GM20431 (cell line): Measurements from ENCODE around the gene ERBB4.

Experiments
- in situ Hi-C: fragments of 300-500 bp; cut with MseI, MboI; formaldehyde crosslinking; loops from one replicate; pipeline ENCODE4 v1.15.0; 2020; ENCODE audit warnings: low sequenced_read_pairs; ENCODE audit not compliant: unreplicated experiment

The ERBB4 gene

DNA sequence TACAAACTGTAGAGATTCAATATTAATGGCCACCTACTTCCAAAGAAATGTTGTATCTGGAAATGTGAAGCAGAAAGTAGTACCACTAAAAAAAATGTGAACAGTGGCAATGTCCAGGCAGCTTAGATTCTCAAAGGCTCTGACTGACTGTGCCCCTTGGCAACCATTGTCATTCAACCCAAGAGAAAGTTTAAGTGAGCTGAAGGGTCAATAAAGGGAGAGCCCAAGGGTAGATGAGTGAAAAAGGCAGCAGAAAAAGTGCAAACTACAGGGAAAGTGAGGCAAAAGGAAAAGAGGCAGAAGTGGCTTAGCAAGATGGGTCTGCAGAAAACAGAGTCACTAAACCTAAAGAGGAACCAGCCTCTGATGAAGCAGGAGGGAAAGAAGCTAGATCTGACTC is 1179.3 kb downstream of the ERBB4 start:
- in situ Hi-C loops = no loop called here

DNA sequence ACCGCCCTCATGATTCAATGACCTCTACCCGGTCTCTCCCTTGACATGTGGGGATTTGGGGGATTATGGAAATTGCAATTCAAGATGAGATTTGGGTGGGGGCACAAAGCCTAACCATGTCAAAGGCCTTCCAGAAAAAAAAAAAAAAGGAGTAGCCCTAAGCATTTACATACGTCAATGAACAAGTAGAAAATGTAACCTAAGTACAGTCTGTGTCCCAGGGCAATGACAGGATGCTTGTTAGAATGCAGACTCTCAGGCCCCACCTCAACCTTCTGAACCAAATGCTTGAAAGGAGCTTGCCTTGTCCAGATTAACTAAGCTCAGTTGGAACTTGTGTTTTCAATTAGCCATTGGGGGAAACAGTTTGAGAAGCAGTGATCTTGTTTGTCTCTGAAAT is 1180.1 kb downstream of the ERBB4 start:
- in situ Hi-C loops = no loop called here

GRCh38 chr2:211354481-211354880 is 1184.1 kb downstream of the ERBB4 start:
- in situ Hi-C loops = no loop called here

- in situ Hi-C loops = no loop called here
Measured at GRCh38 chr2:211351987-211352386, 1186.6 kb downstream of the ERBB4 start.

GRCh38 chr2:211349031-211349430 is 1189.6 kb downstream of the ERBB4 start:
- in situ Hi-C loops = no loop called here

DNA sequence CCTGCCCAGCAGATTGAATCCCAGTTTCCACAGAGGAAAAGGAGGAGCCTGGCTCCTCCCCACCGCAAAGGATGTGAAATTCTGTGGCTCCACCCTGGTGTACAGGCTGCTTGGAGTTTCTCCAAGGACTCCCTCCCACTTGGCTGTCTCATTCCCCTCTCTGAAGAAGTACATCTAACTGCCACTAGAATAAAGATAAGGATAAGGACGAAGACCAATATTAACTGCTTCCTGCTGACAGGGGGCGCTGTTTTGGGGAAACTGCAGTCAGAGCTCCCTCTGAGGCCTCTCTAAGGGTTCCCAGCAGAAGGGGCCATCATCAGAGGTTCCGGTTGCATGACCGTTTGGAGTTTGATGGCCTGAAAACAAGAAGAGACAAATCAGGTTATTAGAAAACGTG is 1191.3 kb downstream of the ERBB4 start:
- in situ Hi-C loops = no loop called here

DNA sequence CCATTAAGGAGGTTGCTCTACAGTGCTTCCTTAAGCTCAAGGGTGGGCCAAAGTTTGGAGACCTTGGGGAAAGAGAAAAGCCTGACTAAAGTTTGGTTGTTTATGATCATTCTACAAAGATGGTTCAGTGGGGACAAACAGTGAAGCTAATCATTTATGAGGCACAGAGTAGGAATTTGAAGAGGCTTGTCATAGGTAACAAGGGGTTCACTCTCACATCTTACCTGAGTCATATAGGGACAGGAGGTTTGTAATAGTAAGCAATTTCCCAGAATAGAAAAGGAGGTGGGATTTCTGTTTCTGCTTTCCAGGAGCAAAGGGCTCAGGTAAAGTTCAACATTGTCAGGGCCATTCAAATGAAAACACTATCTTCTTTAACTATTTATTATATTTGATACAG is 1194.3 kb downstream of the ERBB4 start:
- in situ Hi-C loops = no loop called here

DNA sequence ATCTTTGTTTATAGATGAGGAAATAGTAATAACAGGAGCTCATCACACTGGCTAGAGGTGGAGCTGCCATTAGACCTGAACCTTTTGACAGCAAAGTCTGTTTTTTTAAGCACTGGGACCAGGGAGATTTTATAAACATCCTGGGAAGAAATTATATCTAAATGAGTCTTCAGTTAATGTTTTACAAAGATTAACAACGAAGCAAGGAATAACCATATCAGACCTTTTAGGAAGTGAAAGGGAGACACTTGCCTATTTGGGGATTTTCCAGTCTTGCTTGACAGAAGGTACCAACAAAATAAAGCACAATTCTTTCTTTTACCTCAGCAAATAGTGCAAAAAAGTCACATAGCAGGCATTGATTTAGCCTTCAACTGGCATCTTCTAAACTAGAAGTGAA is 1205.2 kb downstream of the ERBB4 start:
- in situ Hi-C loops = no loop called here

DNA sequence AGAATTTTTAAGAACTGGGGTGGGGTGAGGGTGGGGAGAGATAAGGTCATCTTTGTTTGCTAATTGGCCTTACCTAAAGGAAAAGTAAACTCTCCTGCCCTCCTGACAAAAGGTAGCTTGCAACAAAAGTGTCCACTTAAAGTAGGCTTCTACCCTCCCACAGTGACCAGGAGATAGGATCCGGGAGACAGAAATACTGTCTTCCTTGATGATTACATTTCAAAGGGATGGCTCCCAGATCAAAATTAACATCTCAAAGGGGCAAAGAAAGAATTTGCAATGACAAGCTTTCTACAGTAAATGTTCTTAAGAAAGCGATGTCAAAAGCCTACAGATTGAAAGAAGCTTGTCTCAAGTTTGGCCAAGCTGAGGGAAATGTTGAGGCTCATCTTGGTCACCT is 1206.9 kb downstream of the ERBB4 start:
- in situ Hi-C loops = no loop called here

DNA sequence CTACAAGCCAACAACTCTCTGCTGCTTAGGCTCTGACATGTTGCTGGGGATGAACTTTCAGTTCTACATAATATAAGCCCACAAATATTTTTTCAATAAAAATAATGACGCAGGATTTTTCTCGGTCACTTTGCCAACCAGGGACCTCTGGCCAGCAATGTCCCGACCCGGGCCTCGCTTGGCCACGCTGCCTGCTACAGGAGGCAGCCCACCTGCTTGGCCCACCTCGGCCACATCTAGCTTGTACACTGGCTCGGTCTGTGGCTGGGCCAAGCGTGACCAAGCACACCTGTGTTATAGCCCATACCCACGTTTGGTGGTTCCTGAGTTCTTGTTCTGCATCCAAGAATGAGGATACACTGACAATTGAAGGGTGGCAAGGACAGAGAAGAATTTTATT is 1208.7 kb downstream of the ERBB4 start:
- in situ Hi-C loops = no loop called here

GRCh38 chr2:211329421-211329820 is 1209.2 kb downstream of the ERBB4 start:
- in situ Hi-C loops = no loop called here

DNA sequence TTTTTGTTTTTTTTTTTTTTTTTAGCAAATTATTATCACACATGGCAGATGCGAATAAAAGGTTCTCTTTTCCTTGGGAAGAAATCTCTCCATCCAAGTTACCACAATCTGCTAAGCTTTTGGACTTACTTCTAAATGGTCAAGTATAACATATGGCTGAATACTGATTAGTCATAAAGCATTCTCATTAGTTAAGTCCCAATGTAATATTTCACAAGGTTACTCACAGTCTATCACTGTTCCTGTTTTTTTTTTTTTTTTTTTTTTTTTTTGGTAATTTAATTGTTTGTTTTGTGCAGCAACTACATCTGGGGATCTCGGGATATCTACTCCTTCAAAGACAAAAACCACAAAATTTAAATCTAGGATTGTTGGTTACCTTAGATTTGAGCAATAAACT is 1210.5 kb downstream of the ERBB4 start:
- in situ Hi-C loops = no loop called here
